GM12801 (cell line): ENCODE data around the gene MACROH2A2.

Experiments
- TF ChIP-seq, protein P1 (sequence below): IDR thresholded peaks from one replicate; pipeline ENCODE4 v1.5.1; 2011; ENCODE audit warnings: control low read depth; ENCODE audit not compliant: insufficient read length; ENCODE audit errors: extremely low read depth

Gene MACROH2A2

DNA sequence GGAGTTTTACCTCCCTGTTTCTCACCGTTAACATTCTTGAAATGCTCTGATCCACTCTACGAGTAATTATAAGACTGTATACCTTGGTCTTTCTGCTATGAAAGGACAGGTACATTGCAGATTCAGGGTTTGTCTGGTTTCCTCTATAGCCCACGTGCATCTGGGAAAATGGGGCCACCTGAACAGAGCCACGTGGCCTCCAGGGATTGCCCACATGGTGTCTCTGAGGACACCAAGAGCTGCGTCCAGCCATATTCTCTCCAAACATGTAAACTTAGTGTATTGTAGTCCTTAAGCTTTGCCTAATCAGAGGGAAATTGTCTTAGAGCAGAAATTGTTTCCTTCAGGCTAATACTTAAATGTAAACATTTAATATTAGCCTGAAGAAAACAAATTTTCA, 16.7 kb downstream of the MACROH2A2 start:
- TF ChIP-seq, protein P1, sequence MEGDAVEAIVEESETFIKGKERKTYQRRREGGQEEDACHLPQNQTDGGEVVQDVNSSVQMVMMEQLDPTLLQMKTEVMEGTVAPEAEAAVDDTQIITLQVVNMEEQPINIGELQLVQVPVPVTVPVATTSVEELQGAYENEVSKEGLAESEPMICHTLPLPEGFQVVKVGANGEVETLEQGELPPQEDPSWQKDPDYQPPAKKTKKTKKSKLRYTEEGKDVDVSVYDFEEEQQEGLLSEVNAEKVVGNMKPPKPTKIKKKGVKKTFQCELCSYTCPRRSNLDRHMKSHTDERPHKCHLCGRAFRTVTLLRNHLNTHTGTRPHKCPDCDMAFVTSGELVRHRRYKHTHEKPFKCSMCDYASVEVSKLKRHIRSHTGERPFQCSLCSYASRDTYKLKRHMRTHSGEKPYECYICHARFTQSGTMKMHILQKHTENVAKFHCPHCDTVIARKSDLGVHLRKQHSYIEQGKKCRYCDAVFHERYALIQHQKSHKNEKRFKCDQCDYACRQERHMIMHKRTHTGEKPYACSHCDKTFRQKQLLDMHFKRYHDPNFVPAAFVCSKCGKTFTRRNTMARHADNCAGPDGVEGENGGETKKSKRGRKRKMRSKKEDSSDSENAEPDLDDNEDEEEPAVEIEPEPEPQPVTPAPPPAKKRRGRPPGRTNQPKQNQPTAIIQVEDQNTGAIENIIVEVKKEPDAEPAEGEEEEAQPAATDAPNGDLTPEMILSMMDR: no peak

DNA sequence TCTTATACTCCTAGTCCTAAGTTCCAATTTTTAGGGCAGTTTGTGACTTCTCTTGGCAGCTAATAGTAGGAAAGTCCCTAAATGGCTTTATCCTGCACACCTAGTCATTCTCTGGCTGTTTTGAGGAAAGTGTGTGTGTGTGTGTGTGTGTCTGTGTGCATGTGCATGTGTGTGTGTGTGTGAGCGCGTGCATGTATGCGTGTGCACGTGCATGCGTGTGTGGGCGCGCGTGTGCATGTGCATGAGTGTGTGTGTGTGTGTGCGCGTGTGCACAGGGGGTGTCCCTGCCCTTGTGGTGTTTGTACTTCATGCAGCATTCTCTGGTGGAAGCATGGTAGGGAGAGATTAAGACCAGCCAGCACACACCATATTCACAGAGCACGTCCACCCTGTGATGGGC, 18.2 kb downstream of the MACROH2A2 start:
- TF ChIP-seq, protein P1: no peak

DNA sequence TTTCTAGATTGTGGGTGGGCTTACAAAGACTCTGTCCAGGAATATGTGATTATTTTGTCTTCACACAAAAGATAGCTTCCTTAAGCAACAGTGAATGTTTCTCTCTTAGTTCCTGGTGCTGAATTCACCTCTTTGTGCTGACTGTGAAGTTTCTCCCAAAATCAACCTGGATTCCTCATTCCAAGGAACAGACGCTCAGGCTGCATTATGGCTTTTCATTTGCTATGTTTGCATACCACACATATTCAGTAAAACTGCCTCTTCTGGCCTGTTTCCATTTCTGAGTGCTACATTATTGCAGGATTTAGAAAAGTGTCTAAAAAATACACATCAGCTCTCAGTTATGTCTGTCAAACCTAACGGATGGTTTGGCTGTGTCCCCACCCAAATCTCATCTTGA, 21.5 kb downstream of the MACROH2A2 start:
- TF ChIP-seq, protein P1: no peak

DNA sequence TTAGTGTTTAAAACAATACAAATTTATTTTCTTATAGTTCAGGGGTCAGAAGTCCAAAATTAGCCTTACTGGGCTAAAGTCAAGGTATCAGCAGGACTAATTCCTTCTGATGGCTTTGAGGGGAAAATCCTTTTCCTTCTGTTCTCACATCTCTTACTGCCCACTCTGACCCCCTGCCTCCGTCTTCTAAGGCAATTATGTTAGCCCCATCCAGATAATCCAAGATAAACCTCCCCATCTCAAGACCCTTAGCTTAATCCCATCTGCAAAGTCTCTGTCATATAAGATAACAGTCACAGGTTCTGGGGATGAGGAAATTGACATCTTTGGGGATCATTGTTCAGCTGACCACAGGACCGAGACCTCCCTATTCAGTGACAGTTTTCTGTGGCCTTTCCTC, 22.3 kb downstream of the MACROH2A2 start:
- TF ChIP-seq, protein P1: no peak

DNA sequence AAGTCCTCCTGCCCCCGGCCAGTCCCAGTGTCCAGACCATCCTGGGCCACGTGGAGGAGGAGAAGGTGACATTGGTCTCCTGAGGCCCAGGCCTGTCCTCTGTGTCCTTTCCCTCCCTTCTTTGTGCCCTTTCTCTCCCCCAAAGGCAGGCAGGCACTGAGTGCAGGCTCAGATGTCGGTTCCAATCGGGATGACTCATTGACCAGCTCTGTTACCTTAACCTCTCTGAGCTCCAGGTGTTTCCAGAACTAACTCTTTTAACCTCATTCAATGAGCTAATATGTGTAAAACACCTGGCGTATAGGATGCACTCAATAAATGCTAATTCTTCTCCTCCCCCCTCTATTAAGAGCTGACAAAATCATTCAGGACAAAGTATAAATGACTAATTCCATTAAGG, 25.7 kb downstream of the MACROH2A2 start:
- TF ChIP-seq, protein P1: no peak

DNA sequence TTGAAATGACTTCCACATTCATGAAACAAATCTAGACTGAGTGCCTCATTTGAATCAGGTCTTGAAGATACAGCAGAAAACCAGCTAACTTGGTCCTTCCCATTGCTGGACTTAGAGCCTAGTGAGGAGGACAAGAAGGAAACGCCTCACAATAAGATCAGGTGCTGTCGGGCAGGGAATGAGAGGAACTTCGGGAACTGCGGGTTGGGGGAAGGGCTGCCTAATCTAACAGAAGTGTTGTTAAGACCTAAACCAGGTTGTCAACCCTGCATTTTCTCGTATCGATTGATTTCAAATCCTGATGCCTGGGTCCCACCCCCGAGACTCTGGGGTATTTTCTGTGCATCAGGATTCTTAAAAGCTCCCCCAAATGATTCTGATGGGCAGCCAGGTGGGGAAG, 26.3 kb downstream of the MACROH2A2 start:
- TF ChIP-seq, protein P1: no peak

DNA sequence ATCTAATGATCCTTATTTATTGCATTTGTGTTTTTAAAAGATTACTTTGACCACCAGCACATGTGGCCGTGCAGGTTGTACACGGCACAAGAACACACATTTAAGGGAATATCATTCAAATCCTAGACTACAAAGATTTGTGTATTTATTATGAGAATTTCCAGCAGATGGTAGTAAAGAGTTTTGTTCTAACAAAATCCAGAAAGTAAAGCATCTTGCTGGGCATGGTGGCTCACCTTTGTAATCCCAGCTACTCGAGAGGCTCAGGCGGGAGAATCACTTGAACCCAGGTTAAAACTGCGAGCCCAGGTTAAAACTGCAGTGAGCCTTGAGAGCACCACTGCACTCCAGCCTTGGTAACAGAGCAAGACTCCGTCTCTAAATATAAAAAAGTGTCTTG, 31.5 kb downstream of the MACROH2A2 start:
- TF ChIP-seq, protein P1: no peak
